Measurements from ENCODE around the gene KNTC1. TPM values are rescaled to one million over a fixed set of nuclear protein-coding genes. Genes with fewer than 3 reads are reported as not detected.

KNTC1 gene
- total and polyA plus RNA-seq, 4 donors: 4.0 to 34.0 (median 10.9) TPM

- WGBS, 2 donors: 92 to 94% methylated on average over 7 of the region's 7 CpGs
- H3K27ac ChIP-seq (ENCODE audit: low read depth in 1 of 2, low read length in 1 of 2): no peak overlapping the region
- no peak overlapping the region for H3K4me3 ChIP-seq
- no peak overlapping the region for H3K9ac ChIP-seq (ENCODE audit: insufficient read depth in 1 of 2, low read length in 2 of 2)
- no peak for TF ChIP-seq CTCF (IDR thresholded peaks at IDR 0.05; ENCODE audit: control extremely low read depth, extremely low read depth)
- H3K27me3 ChIP-seq (ENCODE audit: control insufficient read depth in 3 of 3, insufficient read depth in 3 of 3, low read length in 2 of 3): no peaks in the 10 kb centered on the region
- no peak for ATAC-seq (ENCODE audit: insufficient read depth, low FRiP score)
- H3K36me3 ChIP-seq (ENCODE audit: control insufficient read depth in 4 of 4, insufficient read depth in 4 of 4, low read length in 4 of 4): peaks cover 8 to 12% (median 10%) of the 10 kb centered on the region in 4 donors
- no peak for DNase-seq
- H3K4me1 ChIP-seq (ENCODE audit: control insufficient read depth in 5 of 5, insufficient read depth in 5 of 5, low read length in 5 of 5): peaks cover 0 to 11% (median 1%) of the 10 kb centered on the region in 5 donors
- H3K9me3 ChIP-seq (ENCODE audit: control insufficient read depth in 4 of 4, insufficient read depth in 3 of 4, low read length in 3 of 4): no peaks in the 10 kb centered on the region
Measured at GRCh38 chr12:122495258-122495657, 31.8 kb upstream of the KNTC1 start.

GRCh38 chr12:122499991-122500684 is 26.9 kb upstream of the KNTC1 start:
- Histone ChIP-seq H3K9ac (ENCODE audit: insufficient read depth in 1 of 2, low read length in 2 of 2) (peak overlapping the region; percentile 85 to 97), H3K27ac (ENCODE audit: low read depth in 1 of 2, low read length in 1 of 2) (peak overlapping the region; percentile 96 to 100), H3K9me3 (ENCODE audit: control insufficient read depth in 4 of 4, insufficient read depth in 3 of 4, low read length in 3 of 4) (no peaks in the 10 kb centered on the region), H3K27me3 (ENCODE audit: control insufficient read depth in 3 of 3, insufficient read depth in 3 of 3, low read length in 2 of 3) (no peaks in the 10 kb centered on the region), H3K4me1 (ENCODE audit: control insufficient read depth in 5 of 5, insufficient read depth in 5 of 5, low read length in 5 of 5) (peaks cover 0 to 16% (median 1%) of the 10 kb centered on the region in 5 donors), H3K36me3 (ENCODE audit: control insufficient read depth in 4 of 4, insufficient read depth in 4 of 4, low read length in 4 of 4) (peaks cover 9 to 16% (median 14%) of the 10 kb centered on the region in 4 donors), H3K4me3 (peak overlapping the region; percentile 77)
- no peak for TF ChIP-seq CTCF (IDR thresholded peaks at IDR 0.05; ENCODE audit: control extremely low read depth, extremely low read depth)
- 1% methylated on average over 36 to 47 of the region's 47 CpGs for WGBS, 2 donors
- peak; percentile 72 to 85 (median 81) for DNase-seq
- peak; percentile 44 for ATAC-seq (ENCODE audit: insufficient read depth, low FRiP score)

GRCh38 chr12:122500685-122501488 is 26.2 kb upstream of the KNTC1 start, which contains the start of gene ZCCHC8:
ZCCHC8 (minus strand) TSS chr12:122500932; CDS start chr12:122500840, 92 bp downstream.
- 1 to 2% methylated on average over 52 of the region's 52 CpGs for WGBS, 2 donors
- ATAC-seq (ENCODE audit: insufficient read depth, low FRiP score): peak; percentile 98
- peak within 1 kb of the TSS; percentile 77 for H3K4me3 ChIP-seq

More at GRCh38 chr12:122500685-122501488, 26.2 kb upstream of the KNTC1 start, which contains the start of gene ZCCHC8:
- Histone ChIP-seq H3K36me3 (ENCODE audit: control insufficient read depth in 4 of 4, insufficient read depth in 4 of 4, low read length in 4 of 4) (peaks cover 12 to 21% (median 14%) of the 10 kb centered on the region in 4 donors), H3K9me3 (ENCODE audit: control insufficient read depth in 4 of 4, insufficient read depth in 3 of 4, low read length in 3 of 4) (no peaks in the 10 kb centered on the region), H3K27me3 (ENCODE audit: control insufficient read depth in 3 of 3, insufficient read depth in 3 of 3, low read length in 2 of 3) (no peaks in the 10 kb centered on the region), H3K27ac (ENCODE audit: low read depth in 1 of 2, low read length in 1 of 2) (peak within 1 kb of the TSS; percentile 96 to 100), H3K4me1 (ENCODE audit: control insufficient read depth in 5 of 5, insufficient read depth in 5 of 5, low read length in 5 of 5) (peaks cover 0 to 16% (median 1%) of the 10 kb centered on the region in 5 donors), H3K9ac (ENCODE audit: insufficient read depth in 1 of 2, low read length in 2 of 2) (peak within 1 kb of the TSS; percentile 85 to 97)
- peak; percentile 99 for DNase-seq
- TF ChIP-seq CTCF (IDR thresholded peaks at IDR 0.05; ENCODE audit: control extremely low read depth, extremely low read depth): no peak
